Coronary artery (tissue), 2 donors: ENCODE results near the gene LRRC18.

Experiments
- DNase-seq: peaks from one replicate; pipeline ENCODE4 v3.0.0-alpha.2; 2017; ENCODE audit warnings: low spot score
- H3K27ac ChIP-seq, 2 donors: fragments of 200-600 bp; sonication (generic); one replicate each; pipeline ENCODE4 v1.5.1; 2016 to 2019
- H3K4me3 ChIP-seq: fragments of 200-600 bp; sonication (generic); 2 replicates; pipeline ENCODE4 v1.5.1; 2016; ENCODE audit warnings: mild to moderate bottlenecking, moderate library complexity
- TF ChIP-seq, protein P1 (sequence below): fragments of 200-600 bp; sonication (generic); IDR thresholded peaks from one replicate; pipeline ENCODE4 v1.5.1; 2019; ENCODE audit warnings: antibody characterized with exemption

Gene LRRC18

DNA sequence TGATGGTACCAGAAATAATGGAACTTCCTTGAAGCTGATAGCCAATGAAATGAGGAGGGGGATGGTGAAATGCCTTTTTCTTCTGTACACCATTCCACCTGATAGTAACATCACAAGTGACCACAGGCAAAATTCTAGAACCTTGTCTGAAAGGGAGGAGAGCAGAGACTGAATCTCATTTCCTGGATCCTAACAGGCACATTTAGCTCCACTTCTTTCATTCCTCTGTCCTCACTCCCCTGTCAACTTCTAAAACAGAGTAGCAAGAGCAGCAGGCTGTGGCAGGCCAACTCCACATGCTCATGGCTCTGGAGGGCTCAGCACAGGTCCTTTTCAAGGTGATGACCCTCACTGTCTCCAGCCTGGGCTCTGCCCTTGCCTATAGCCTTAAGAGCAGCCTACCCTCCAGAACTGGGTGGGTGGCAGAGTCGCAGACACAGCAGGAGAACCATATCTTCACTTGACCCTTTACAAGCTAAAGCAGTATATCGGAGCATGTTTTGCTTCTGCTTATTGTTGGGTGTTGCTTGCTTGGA, at the start of gene LRRC18:
Gene LRRC18, minus strand, starts transcription at position 51 of the 536 bp plus-strand sequence. CDS start 25,685 bp downstream, outside the sequence.
- TF ChIP-seq, protein P1, sequence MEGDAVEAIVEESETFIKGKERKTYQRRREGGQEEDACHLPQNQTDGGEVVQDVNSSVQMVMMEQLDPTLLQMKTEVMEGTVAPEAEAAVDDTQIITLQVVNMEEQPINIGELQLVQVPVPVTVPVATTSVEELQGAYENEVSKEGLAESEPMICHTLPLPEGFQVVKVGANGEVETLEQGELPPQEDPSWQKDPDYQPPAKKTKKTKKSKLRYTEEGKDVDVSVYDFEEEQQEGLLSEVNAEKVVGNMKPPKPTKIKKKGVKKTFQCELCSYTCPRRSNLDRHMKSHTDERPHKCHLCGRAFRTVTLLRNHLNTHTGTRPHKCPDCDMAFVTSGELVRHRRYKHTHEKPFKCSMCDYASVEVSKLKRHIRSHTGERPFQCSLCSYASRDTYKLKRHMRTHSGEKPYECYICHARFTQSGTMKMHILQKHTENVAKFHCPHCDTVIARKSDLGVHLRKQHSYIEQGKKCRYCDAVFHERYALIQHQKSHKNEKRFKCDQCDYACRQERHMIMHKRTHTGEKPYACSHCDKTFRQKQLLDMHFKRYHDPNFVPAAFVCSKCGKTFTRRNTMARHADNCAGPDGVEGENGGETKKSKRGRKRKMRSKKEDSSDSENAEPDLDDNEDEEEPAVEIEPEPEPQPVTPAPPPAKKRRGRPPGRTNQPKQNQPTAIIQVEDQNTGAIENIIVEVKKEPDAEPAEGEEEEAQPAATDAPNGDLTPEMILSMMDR = no peak
- peak; percentile 38 for DNase-seq
- Histone ChIP-seq H3K27ac (no peak within 1 kb of the TSS), H3K4me3 (no peak within 1 kb of the TSS)

DNA sequence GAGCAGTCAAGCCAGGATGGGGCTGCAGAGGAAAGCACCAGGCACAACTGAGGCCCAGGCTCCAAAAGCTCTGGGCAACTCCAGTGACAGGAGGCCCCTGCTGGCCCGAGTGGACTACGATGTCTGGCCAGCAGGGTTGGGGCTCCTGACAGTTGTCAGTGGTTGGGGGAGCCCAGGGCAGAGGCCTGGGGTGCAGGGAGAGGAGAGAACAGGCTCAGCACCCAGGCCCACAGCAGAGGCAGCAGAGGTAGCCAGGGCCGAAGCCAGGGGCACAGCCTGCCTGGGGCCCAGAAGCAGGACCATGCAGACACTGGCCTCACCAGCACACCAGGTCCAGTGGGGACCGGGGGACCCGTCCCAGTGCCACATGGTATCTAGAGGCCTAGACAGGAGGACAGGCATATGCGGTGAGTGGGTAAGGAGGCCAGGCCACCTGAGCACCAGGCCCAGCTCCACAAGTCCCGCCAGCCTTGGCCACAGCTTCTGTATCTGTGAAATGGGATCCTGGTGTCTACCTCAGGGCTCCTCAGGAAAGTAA, 46.0 kb upstream of the LRRC18 start:
- no peak for DNase-seq
- TF ChIP-seq, protein P1 = no peak
- no peak overlapping the region for H3K4me3 ChIP-seq
- no peak overlapping the region for H3K27ac ChIP-seq

DNA sequence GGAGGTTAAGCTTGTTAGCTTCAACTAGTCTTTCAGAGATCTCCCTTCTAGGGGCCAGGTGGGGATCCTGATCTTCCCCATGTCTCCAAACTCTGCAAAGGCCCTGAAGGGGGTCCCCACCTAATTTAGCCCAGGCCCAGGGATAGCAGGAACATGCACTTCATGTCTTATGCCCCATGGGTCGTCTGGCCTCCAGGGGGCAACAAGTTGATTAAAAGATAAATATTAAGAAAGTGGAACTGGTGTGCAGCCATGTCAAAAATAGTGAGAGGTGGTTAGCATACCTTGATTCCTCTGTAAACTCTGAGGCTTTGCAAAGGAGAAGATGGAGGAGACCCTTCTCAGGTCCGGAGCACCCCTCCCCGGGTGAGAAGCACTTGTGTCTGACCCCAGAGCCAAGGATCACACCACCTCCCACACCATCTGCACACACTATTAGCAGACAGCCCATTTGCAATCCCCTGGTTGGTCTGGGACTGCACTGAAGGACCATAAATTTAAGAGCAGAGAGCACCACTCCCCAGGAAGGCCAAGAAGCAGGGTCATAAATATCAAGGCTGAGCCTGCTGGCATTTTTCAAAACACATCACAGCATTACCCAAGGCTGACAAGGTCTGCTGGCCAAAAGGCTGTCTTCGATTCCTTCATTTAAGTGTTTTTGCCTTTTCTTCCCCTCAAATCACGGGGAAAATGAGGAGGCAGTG, 44.2 kb upstream of the LRRC18 start:
- no peak overlapping the region for H3K4me3 ChIP-seq
- TF ChIP-seq, protein P1 = no peak
- DNase-seq = no peak
- no peak overlapping the region for H3K27ac ChIP-seq

DNA sequence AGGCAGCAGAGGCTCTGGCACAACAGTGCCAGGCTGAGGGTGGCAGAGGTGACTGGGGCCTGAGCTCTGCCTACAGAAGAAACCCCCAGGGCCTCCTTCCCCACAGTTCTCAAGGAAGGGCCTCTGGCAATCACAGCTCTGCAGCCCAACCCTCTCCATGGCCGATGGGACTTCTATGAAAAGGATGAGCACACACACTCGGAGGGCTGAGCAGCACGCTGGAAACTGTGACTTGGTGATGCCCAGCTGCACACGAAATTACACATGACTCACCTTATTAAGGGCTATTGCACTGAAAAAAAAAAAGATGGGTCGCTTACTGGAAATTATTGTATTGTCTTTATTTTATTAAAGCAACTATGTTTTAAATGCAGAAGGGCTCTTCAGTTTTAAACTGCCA, 42.9 kb upstream of the LRRC18 start:
- TF ChIP-seq, protein P1 = no peak
- DNase-seq = no peak
- Histone ChIP-seq H3K27ac (no peak overlapping the region), H3K4me3 (no peak overlapping the region)

DNA sequence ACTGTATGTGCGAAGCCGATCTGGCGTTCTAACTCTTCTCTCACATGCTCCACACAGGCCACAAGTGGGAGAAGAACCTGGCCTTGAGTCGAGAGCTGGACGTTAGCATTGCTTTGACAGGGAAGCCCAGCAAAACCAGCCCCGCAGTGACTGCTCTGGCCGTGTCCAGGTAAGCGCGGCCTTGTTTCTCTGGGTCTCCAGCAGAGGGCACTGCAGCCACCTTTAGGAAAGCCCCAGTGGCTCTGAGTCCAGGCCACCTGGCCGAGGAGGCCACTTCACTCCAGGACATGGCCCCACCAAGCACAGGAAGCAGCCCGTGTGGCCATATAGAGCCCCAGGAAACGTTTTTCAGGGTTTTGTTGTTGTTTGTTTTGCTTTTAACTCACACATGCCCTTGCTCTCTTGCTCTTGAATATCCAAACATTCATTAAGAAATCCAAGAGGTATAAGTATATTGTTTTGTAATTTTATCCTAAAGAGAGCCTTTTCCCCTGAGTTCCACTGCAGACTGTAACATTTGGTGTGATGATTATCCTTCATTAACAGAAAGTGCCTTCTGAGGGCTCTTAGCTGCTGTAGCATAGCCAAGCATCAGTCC, 41.8 kb upstream of the LRRC18 start:
- H3K27ac ChIP-seq = no peak overlapping the region
- no peak for DNase-seq
- TF ChIP-seq, protein P1 = peak; percentile 80
- no peak overlapping the region for H3K4me3 ChIP-seq

DNA sequence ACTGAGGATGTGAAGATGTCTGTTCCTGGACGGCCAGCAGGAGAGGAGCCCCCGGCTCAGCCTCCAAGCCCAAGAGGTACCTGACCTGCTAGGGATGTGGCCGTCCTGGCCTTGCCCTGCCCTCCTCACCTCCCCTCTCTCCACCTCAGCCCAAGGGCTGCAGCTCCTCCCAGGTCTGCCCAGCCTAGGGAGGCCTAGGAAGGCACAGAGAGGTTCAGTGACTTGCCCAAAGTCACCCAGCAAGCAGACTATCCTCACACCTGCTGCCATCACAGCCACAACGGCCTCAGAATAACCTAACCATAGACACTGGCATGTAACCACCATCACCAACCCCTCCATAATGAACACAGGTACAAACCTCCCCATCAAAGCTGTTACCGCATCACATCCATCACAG, 38.7 kb upstream of the LRRC18 start:
- DNase-seq = no peak
- TF ChIP-seq, protein P1 = no peak
- Histone ChIP-seq H3K4me3 (no peak overlapping the region), H3K27ac (no peak overlapping the region)

DNA sequence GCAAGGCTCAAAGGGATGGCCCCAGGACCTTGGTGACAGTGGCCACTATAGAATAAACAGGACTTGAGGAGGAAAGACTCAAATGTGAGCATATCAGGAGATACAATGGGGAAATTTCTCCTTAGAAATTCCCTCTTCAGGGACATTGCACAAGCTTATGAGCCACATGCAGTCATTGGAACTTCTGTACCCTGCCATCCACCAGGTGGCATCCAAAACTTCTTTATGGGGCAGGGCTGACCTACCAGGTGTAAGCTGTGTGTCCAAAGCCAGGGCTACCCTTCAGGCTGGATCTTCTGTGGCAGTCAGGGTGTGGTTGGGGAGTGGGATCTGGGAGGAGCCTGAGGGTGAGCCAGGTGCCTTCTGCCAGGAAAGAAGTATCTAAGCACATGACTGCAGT, 36.6 kb upstream of the LRRC18 start:
- Histone ChIP-seq H3K4me3 (no peak overlapping the region), H3K27ac (no peak overlapping the region)
- TF ChIP-seq, protein P1 = no peak
- no peak for DNase-seq
